Lower leg skin (tissue), 3 donors: ENCODE measurements around the gene FOSL1.

Source experiments
- CTCF ChIP-seq, 3 donors: fragments of 450-650 bp; IDR thresholded peaks; one replicate each; pipeline ENCODE4 v1.5.1; 2016; ENCODE audit warnings: antibody characterized with exemption in 3 of 3, mild to moderate bottlenecking in 3 of 3, moderate library complexity in 2 of 3
- POLR2A ChIP-seq, 2 donors: fragments of 450-650 bp; IDR thresholded peaks; one replicate each; pipeline ENCODE4 v1.6.1; 2016 to 2017; ENCODE audit warnings: antibody characterized with exemption in 2 of 2, mild to moderate bottlenecking in 1 of 2, moderate library complexity in 1 of 2

- TF ChIP-seq POLR2A (IDR thresholded peaks at IDR 0.05) (no peak), CTCF (IDR thresholded peaks at IDR 0.05) (no peak)
Observed at GRCh38 chr11:65882120-65883057, 17.8 kb downstream of the FOSL1 start.
